ENCODE measurements around the gene GTF2IRD2. TPM values are rescaled to one million over a fixed set of nuclear protein-coding genes. Genes with fewer than 3 reads are reported as not detected.
A peak's percentile ranks its signal among the peaks of the same experiment; 100 is the strongest.
"Not testable (repeated sequence)": the region's sequence is repeated elsewhere in the genome, so short reads cannot be mapped to it uniquely, and the experiment has no call there.

The GTF2IRD2 gene
- total RNA-seq (2014; rRNA removed; shearing (Covaris generic)) = 5.6 and 7.9 TPM in 2 replicates
- polyA plus RNA-seq (2015; cell fraction: cytosol; rRNA removed) = 1.9 and 4.7 TPM in 2 replicates
- 13.5 and 14.8 TPM in 2 replicates for polyA plus RNA-seq (2015; cell fraction: nucleus; rRNA removed)

DNA sequence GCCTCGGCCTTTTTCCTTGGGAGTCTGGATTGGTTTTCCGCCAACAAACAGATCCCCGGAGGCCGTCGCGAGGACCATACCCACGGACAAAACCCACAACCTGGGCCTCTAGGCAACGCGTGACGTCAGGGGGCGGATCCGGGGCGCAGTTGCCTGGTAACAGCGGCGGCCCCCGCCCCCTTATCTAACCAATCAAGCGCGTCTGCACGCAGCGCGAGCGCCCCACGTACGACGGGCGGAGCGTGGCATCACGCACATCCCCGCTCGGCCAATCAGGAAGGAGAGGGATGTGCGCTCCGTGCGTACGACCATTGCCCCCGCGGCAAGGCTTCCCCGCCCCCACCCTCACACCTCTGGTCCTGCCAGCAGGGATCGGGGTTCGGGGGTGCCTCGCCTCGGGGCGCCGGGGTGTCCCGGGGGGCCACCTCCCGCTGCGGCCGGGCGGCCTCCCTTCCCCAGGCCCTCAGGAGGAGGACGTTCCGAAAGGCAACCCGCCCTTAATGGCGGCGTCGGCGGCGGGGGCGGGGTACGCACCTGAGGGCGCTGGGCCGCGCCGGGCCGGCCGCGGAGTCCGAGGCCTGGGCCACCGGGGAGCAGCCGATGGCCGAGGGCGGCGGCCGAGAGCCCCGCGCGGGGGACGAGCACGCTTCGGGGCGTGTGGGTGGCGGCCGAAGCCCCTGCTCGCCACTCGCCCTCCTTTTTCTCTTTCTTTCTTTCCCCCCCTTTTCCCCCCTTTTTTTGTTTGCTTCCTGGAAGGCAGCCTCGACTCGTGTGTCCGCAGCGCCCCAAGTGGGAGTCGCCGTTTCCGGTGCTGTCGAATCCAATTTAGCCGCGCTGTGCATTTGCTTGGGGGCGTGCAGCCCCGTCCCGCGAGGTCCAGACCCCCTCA is at the start of gene GTF2IRD2:
TSS of gene GTF2IRD2 (minus strand) at position 773 of the 889 bp plus-strand sequence. CDS start 15,227 bp downstream, outside the sequence.
- in situ Hi-C loops (cut with HindIII; ENCODE audit: low pct_unique_long_range_greater_than_20kb, low sequenced_read_pairs); DNase-seq (ENCODE audit: low read depth, low spot score): not testable (repeated sequence)

DNA sequence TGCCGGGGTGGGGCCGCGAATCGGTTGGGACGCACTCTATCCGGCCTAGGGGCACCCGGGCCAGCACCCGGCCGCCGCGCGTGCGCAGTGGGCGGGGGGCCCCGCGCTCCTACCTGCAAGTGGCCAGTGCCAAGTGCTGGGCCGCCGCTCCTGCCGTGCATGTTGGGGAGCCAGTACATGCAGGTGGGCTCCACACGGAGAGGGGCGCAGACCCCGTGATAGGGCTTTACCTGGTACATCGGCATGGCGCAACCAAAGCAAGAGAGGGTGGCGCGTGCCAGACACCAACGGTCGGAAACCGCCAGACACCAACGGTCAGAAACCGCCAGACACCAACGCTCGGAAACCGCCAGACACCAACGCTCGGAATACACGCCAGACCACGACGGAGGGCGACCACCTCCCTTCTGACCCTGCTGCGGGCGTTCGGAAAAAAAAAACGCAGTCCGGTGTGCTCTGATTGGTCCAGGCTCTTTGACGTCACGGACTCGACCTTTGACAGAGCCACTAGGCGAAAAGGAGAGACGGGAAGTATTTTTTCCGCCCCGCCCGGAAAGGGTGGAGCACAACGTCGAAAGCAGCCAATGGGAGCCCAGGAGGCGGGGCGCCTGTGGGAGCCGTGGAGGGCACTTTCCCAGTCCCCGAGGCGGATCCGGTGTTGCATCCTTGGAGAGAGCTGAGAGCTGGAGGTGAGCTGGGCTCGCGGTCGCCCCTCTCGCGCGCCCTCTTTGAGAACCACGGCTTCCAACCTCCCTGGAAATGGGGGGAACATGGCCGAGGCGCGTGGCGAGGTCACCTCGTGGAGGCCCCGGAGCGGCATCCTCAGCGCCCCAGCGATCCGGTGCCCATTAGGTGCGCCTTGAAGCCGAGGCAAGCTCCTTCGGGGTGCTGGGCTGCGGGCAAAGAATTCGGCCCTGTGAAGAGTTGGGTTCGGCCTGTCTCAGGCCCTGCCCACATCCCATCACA is 39.0 kb upstream of the GTF2IRD2 start:
- peak; percentile 86 for DNase-seq (ENCODE audit: low read depth, low spot score)
- in situ Hi-C loops (cut with HindIII; ENCODE audit: low pct_unique_long_range_greater_than_20kb, low sequenced_read_pairs) = not testable (repeated sequence)

DNA sequence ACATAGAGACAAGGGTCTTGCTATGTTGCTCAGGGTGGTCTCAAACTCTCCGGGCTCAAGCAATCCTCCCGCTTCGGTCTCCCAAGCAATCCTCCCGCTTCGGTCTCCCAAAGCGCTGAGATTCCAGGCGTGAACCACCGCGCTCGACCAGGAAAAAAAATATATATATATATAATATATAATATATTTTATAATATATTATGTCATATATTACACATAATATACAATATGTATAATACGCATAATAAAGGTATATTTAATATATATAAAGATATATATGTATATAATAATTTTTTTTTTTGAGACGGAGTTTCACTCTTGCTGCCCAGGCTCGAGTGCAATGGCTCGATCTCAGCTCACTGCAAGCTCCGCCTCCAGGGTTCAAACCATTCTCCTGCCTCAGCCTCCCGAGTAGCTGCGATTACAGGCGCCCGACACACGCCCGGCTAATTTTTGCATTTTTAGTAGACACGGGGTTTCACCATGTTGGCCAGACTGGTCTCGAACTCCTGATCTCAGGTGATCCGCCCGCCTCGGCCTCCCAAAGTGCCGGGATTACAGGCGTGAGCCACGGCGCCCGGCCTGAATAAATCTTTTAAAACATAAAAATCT is 38.2 kb upstream of the GTF2IRD2 start:
- in situ Hi-C loops (cut with HindIII; ENCODE audit: low pct_unique_long_range_greater_than_20kb, low sequenced_read_pairs); DNase-seq (ENCODE audit: low read depth, low spot score): not testable (repeated sequence)

DNA sequence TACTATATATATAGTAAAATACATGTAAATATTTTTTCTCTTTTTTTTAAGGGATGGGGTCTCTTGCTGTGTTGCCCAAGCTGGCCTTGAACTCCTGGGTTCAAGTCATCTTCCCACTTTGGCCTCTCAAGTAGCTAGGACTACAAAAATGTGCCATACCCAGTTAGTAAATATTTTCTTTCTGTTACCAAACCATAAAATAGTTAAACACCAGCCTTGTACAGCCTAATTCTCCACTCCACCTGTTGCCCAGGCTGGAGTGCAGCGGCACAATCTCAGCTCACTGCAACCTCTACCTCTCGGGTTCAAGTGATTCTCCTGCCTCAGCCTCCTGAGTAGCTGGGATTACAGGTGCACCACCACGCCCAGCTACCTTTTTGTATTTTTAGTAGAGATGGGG is 33.9 kb upstream of the GTF2IRD2 start:
- in situ Hi-C loops (cut with HindIII; ENCODE audit: low pct_unique_long_range_greater_than_20kb, low sequenced_read_pairs); DNase-seq (ENCODE audit: low read depth, low spot score): not testable (repeated sequence)

DNA sequence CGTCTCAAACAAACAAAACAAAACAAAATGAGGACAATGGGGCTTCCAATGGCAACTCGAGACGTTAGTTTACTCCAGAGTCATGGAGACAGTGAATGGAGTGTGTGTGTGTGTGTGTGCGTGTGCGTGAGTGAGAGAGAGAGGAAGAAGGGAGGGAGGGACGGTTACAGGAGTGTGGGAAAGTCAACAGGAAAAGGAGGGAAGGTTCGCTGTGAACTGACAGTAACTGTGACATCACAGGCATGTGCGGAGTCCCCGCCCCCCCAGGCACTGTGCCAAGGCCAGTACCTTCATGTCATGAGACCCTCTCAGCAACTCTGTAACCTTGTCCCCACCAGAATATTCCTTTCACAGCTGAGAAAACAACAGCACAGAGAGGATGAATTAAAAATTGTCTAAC is 30.7 kb upstream of the GTF2IRD2 start:
- DNase-seq (ENCODE audit: low read depth, low spot score); in situ Hi-C loops (cut with HindIII; ENCODE audit: low pct_unique_long_range_greater_than_20kb, low sequenced_read_pairs): not testable (repeated sequence)

GRCh38 chr7:74874748-74875512 is 23.5 kb upstream of the GTF2IRD2 start:
- peak; percentile 65 for DNase-seq (ENCODE audit: low read depth, low spot score)
- in situ Hi-C loops (cut with HindIII; ENCODE audit: low pct_unique_long_range_greater_than_20kb, low sequenced_read_pairs) = not testable (repeated sequence)

DNA sequence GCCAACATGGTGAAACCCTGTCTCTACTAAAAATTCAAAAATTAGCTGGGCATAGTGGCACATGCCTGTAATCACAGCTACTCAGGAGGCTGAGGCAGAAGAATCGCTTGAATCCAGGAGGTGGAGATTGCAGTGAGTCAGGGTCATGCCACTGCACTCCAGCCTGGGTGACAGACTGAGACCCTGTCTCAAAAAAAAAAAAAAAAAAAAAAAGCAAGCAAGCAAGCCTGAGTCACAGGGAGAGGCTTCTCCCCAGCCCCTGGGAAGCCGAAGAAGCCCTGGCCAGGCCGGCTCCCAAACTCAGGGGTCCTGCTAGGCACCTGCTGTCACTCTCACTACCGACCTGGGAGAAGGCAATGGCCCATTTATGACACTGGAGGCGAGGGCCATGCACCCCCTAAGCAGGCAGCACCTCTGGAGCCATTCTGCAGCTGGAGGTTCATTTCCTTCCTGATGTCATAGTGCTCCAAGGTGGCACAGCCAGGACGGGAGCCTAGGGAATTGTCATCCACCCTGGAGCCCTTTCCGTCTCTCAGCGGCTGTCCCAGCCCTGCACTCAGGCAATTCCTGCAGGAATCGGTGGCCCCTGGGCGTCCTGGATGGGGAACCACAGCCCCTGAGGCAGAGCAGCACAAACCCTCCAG is 22.8 kb upstream of the GTF2IRD2 start:
- DNase-seq (ENCODE audit: low read depth, low spot score); in situ Hi-C loops (cut with HindIII; ENCODE audit: low pct_unique_long_range_greater_than_20kb, low sequenced_read_pairs): not testable (repeated sequence)

DNA sequence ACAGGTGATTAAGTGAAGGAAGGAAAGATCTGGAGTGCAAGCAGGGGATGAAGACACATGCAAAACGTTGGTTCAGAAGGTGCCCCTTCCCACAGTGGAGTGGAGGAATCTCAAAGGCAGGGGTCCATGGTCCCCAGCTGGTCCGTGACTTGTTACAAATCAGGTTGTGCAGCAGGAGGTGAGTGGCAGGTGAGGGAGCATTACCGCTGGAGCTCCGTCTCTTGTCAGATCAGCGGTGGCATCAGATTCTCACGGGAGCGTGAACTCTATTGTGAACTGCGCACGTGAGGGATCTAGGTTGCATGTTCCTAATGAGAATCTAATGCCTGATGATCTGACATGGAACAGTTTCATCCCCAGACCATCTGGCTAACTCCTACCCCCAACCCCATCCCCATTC is 21.1 kb upstream of the GTF2IRD2 start:
- in situ Hi-C loops (cut with HindIII; ENCODE audit: low pct_unique_long_range_greater_than_20kb, low sequenced_read_pairs); DNase-seq (ENCODE audit: low read depth, low spot score): not testable (repeated sequence)

DNA sequence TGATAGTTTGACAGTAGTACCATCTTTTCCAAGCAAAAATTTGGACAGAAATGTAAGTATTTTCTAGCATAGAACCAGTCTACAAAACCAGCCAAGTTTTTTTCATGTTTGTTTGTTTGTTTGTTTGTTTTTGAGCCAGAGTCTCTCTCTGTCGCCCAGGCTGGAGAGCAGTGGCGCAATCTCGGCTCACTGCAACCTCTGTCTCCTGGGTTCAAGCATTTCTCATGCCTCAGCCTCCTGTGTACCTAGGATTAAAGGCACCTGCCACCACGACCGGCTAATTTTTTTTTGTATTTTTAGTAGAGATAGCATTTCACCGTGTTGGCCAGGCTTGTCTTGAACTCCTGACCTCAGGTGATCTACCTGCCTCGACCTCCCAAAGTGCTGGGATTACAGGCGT is 14.4 kb upstream of the GTF2IRD2 start:
- DNase-seq (ENCODE audit: low read depth, low spot score); in situ Hi-C loops (cut with HindIII; ENCODE audit: low pct_unique_long_range_greater_than_20kb, low sequenced_read_pairs): not testable (repeated sequence)

DNA sequence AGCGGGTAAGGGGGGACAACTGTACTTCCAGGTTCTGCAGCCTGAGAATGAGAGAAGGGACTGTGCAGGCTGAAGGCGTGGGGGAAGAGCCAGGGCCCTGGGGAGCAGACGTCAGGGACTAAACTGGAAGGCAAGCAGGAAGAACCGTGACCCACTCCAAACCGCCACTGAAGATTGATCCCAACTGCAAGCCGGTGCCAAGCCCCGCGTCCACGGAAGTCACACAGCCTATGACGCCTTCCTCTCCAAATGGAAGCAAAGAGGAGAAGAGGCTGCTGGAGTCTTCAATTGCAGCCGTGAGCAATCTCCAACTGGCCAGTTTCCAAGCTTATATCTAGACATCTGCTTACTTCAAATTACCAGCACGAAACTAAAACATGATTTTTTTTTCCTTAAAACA is 1.6 kb downstream of the GTF2IRD2 start:
- DNase-seq (ENCODE audit: low read depth, low spot score); in situ Hi-C loops (cut with HindIII; ENCODE audit: low pct_unique_long_range_greater_than_20kb, low sequenced_read_pairs): not testable (repeated sequence)

DNA sequence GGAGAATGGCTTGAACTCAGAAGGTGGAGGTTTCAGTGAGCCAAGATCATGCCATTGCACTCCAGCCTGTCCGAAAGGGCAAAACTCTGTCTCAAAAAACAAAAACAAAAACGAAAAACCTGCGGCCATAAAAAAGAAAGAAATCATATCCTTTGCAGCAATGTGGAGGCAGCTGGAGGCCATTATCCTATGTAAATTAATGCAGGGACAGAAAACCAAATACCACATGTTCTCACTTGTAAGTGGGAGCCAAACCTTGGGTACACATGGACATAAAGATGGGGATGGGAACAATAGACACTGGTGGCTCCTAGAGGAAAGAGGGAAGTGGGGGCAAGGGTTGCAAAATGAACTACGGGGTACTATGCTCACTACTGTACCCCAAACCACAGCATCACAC is 21.0 kb downstream of the GTF2IRD2 start:
- DNase-seq (ENCODE audit: low read depth, low spot score); in situ Hi-C loops (cut with HindIII; ENCODE audit: low pct_unique_long_range_greater_than_20kb, low sequenced_read_pairs): not testable (repeated sequence)

GRCh38 chr7:74829959-74830358 is 21.4 kb downstream of the GTF2IRD2 start:
- DNase-seq (ENCODE audit: low read depth, low spot score); in situ Hi-C loops (cut with HindIII; ENCODE audit: low pct_unique_long_range_greater_than_20kb, low sequenced_read_pairs): not testable (repeated sequence)

DNA sequence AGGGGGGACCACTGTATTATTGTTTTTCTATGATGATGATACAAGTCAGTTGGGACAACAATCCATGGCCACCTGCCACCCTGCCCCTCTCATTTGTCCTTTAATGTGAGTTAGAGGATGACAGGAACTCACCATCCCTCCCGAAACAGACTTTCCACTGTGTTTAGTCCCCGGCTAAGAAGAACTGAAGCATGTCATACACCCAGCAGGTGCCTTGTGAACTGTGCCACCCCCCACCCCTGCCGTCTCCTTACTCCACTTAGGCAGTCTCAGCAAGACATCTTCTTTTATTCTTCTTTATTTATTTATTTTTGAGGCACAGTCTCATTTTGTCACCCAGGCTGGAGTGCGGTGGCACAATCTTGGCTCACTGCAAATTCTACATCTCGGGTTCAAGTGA is 30.1 kb downstream of the GTF2IRD2 start:
- DNase-seq (ENCODE audit: low read depth, low spot score); in situ Hi-C loops (cut with HindIII; ENCODE audit: low pct_unique_long_range_greater_than_20kb, low sequenced_read_pairs): not testable (repeated sequence)

- in situ Hi-C loops (cut with HindIII; ENCODE audit: low pct_unique_long_range_greater_than_20kb, low sequenced_read_pairs) = not testable (repeated sequence)
Measured at GRCh38 chr7:74820146-74820805, 31.1 kb downstream of the GTF2IRD2 start.

DNA sequence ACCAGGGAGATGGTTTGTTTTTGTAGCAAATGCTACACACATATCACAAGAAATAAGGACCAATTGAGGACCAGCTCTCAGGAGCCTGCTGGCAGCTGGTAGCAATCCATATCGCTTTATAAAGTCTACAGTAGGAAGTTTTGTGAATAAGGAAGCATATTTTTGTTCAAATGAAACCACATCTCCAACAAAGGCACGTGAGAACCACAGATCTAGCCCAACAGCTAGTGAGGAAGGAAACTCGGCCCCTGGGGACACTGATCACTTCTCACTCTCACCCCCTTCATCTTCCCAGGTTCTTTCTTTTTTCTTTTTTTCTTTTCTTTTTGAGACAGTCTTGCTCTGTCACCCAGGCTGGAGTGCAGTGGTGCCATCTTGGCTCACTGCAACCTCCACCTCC is 35.5 kb downstream of the GTF2IRD2 start:
- in situ Hi-C loops (cut with HindIII; ENCODE audit: low pct_unique_long_range_greater_than_20kb, low sequenced_read_pairs); DNase-seq (ENCODE audit: low read depth, low spot score): not testable (repeated sequence)

More at GRCh38 chr7:74820146-74820805, 31.1 kb downstream of the GTF2IRD2 start:
- DNase-seq (ENCODE audit: low read depth, low spot score) = not testable (repeated sequence)

GRCh38 chr7:74798644-74799043 is 52.8 kb downstream of the GTF2IRD2 start:
- DNase-seq (ENCODE audit: low read depth, low spot score); in situ Hi-C loops (cut with HindIII; ENCODE audit: low pct_unique_long_range_greater_than_20kb, low sequenced_read_pairs): not testable (repeated sequence)

Measured in SK-MEL-5 (cell line).